GM19372 (cell line): ENCODE measurements around the gene CLDN5.
A peak's percentile ranks its signal among the peaks of the same experiment; 100 is the strongest.

Source experiments
- ATAC-seq: cut with Tn5 transposase; IDR thresholded peaks from one replicate; pipeline ENCODE4 v1.9.1; 2021; ENCODE audit warnings: mild to moderate bottlenecking, low read depth, moderate library complexity; ENCODE audit not compliant: unreplicated experiment

Gene CLDN5

DNA sequence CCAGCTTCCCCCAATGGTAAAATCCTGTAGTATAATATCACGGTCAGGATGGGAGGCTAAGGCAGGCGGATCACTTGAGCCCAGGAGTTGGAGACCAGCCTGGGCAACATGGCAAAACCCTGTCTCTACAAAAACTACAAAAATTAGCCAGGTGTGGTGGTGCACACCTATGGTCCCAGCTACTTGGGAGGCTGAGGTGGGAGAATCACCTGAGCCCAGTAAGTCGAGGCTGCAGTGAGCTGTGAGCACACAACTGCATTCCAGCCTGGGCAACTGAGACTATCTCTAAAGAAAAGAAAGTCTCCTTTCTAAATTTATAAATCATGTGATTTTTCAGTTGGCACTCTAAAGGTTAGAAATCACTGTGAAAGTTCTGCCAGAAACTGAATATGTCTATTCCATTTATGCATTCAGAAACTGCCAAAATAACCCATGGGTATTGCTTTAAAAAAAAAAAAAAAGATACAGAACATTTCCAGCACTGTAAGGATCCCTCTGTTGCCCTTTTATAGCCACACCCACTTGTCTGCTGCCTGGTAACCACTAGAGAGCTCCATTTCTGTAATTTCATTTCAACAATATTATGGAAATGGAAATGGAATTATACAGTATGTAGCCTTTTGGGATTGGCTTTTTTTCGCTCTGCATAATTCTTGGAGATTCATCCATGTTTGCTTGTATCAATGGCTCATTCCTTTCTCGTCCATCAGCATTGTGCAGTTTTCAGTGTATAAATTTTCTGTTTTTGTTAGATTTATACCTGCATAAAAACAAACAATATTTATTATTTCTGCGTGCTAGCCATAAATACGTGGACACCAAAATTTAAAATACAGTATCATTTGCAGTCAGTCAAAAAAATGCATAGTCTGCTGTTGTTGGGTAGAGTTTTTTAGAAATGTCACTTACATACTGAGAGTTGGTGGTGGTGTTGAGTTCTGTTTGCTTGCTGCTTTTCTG is 35.0 kb downstream of the CLDN5 start:
- ATAC-seq: no peak

GRCh38 chr22:19488285-19488684 is 35.9 kb downstream of the CLDN5 start:
- ATAC-seq: no peak

- no peak for ATAC-seq
Measured at GRCh38 chr22:19483481-19484244, 40.5 kb downstream of the CLDN5 start.

DNA sequence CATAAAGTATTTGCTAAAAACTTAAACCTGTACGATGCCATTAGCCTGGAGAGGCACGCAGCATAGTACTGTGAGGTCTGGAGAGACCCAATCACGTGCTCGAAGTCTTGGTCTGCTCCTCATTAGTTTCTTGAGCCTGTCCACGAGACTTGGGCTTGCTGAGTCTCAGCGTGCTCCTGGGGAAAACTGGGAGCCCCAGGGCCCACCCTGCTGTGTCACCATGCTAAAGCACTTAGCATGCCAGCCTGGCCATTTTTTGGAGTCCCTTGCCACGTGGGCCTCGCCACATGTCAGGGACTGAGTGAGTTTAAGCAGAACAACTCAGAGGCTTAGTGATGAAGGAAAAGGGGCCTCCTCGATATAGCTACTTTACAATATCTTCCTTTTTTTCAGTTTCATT is 41.9 kb downstream of the CLDN5 start:
- no peak for ATAC-seq

DNA sequence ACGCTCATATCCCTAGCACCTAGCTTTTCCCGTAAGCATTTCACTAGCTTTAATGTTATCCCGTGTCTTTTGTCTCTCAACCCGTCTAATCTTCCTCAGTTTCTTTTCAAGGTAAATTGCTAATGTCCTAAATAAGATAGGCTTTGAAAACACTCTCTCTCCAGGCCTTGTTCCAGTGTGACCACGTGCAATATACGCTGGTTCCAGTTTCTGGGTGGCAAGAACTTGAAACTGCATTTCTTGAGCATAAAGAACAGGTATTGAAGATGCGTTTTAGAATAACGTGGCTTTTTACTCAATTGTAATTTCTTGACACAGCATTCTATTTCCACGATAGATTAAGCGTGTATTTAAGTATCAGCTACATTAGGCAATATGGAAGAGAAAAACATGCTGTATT is 43.4 kb downstream of the CLDN5 start:
- ATAC-seq: no peak

DNA sequence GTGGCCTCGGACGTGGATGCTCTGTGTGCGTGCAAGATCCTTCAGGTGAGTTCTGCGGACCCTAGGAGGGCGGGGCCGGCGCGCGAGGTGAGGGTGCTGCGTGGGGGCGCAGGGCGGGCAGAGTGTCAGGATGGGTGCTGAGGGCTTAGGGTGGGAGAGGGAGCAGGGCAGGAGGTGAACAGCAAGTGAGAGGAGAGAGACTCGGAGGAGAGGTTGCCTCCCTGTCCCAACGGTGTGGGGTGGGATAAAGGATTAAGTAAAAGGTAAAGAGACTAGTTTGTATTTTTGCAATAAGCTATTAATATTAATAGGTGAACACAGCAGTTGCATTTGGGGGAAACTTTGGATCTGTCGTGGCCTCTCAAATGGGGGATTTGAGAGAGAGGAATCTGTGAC is 44.0 kb downstream of the CLDN5 start:
- ATAC-seq: no peak

DNA sequence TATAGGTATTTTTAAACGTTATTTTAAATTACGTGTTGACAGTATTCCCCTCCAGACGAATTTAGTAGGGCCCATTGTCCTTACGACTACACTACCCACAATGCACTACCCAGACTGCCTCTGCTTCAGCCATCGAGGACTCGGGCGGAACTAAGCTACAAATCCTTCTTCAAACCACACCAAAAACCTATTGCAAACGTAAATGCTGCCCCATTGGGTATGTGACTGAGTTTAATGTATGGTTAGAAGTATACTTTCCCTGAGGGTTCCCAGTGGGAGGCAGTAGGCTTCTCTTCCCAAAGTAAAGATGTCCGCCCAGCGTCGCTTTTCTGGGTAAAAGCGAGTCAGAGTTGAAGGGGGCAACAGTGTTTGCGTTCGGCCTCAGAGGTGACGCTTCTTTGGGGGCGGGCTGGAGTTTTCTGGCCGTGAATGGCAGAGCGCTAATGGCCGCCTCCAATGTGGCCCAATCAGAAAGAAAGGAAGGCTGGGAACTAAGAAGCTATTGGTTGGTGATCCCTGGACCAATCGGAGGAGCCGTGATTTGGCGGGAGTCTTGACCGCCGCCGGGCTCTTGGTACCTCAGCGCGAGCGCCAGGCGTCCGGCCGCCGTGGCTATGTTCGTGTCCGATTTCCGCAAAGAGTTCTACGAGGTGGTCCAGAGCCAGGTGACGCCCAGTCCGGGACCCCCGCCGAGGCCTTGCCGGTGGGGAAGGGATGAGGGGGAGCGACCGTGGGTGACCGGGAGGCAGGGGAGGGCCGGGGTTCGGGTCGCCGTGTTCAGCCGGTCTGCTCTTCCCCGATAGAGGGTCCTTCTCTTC is 44.6 kb downstream of the CLDN5 start, which contains the start of gene CDC45:
Gene CDC45, plus strand, starts transcription at position 566 of the 818 bp plus-strand sequence. Its CDS starts 49 bp downstream, at position 615.
- peak; percentile 88 for ATAC-seq

DNA sequence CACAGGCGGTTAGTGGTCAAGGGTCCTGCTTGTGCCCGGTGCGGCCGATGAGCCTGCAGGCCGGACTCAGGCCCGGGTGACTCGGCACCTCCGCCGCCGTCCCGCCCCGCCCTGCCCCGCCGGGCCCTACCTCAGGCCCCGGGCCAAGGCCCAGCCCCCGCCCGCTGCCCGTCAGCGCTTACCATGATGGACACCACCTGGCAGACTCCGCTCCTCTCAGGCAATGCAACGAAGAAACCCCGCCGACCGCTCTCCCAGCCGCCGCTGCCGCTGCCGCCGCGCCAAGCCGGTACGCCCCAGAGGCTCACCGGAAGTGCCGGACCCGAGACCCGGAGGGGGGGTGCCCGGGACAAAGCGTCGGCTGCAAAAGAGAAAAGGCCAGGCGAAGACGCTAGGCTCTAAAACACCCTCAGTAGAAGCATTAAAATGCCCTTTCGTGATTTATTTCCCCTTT is 45.3 kb downstream of the CLDN5 start, which contains the start of gene UFD1:
Gene UFD1, minus strand, starts transcription at position 293 of the 454 bp plus-strand sequence. Its CDS starts 108 bp downstream, at position 185.
- ATAC-seq: peak; percentile 35

- ATAC-seq: no peak
Measured at GRCh38 chr22:19478045-19478900, 45.9 kb downstream of the CLDN5 start.

GRCh38 chr22:19477321-19478044 is 46.7 kb downstream of the CLDN5 start:
- ATAC-seq: no peak

- ATAC-seq: no peak
Measured at GRCh38 chr22:19476023-19476422, 48.2 kb downstream of the CLDN5 start.

DNA sequence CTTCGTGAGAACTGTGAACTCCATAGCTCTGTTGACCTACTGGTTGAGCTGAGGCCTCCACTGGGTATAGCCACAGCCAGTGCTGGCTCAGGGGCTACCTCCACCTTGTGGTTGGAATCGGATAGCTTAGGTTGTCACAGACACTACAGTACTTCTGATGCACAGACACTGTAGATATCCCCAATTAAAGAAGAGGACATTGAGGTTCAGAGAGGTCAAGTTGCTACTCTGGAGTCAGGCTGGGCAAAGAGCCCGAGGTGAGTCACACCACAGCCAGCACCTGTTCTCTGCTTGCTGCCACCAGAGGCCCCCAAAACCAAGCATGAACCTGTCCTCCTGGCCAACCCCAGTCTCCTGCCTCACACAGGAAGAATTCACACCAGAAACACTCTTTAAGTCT is 50.6 kb downstream of the CLDN5 start:
- no peak for ATAC-seq
